GM18517 (cell line): ENCODE results near the gene G6PD.
"Not testable (repeated sequence)": the region's sequence is repeated elsewhere in the genome, so short reads cannot be mapped to it uniquely, and the experiment has no call there.

Experiments used
- ATAC-seq: cut with Tn5 transposase; IDR thresholded peaks from one replicate; pipeline ENCODE4 v1.9.1; 2021; ENCODE audit warnings: mild to moderate bottlenecking, moderate library complexity; ENCODE audit not compliant: unreplicated experiment

Gene G6PD

DNA sequence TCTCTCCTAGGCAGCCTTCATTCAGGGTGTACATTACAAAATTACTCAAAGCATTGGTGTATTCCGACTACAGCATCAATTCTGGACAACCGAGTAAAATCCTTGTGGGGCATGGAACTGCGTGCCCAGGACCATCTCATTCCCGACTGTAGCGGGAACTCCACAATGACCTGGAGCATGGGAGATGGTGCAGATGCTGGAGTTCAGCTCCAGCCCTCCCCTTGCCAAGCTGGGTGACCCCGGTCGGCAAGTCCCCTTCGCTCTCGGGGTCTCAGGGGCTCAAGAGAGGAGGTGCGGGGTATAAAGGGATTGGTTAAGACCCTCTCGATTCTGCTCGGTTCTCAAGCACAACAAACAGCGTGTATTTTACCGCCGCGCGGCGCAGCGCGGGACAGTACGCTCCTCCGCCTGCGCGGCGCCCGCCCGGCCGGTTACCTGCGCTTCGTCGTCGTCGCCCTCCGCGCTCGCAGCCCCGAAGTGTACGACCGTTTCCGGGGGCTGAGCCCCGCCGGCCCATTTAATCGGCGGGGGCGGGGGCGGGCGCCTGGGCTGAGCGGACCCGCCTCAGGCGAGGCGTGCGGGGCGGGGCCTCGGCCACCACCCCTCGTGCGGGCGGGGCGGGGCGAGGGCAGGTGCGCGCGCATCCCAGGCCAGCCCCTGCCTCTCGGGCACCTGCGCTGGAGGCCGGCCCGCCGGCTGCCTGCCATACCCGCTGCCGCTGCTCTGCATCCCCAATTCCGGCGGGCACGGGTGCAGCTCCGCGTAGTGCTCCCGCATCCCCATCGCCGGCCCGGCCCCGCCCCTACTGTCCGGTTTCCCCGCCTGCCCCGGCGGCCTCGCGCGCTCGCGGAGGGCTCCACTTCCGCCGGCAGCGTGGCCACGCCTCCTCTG lies at the start of gene G6PD:
Gene G6PD (minus strand): TSS at position 493 of the 891 bp plus-strand sequence. CDS start 691 bp downstream, outside the sequence.
- peak; percentile 51 for ATAC-seq

DNA sequence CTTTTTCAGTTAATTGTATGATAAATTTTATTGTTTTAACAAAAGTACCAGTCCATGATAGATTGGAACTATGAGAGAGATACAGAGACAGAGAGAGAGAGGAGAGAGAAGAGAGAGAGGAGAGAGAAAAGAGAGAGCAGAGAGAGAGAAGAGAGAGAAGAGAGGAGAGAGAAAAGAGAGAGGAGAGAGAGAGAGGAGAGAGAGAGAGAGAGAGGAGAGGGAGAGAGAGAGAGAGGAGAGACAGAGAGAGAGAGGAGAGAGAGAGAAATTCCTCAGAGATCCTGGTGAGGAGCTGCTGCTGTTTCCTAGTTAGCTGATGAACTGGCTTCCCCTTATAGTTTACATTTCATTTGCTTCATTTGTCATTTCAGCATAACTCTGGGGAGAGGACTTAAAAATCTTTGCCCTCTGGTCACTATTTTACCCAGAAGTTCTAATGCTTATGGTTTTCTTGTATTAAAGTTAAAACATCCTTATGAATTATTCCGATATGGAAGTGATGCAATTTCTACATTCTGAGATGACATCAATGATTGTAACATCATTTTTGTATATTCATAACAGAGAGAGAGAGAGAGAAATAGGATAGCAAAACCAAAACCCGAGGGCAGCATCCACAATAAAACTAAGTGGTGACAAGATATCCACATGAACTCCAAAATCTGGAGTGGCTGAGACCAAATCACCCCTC lies 49.1 kb upstream of the G6PD start:
- ATAC-seq = no peak

DNA sequence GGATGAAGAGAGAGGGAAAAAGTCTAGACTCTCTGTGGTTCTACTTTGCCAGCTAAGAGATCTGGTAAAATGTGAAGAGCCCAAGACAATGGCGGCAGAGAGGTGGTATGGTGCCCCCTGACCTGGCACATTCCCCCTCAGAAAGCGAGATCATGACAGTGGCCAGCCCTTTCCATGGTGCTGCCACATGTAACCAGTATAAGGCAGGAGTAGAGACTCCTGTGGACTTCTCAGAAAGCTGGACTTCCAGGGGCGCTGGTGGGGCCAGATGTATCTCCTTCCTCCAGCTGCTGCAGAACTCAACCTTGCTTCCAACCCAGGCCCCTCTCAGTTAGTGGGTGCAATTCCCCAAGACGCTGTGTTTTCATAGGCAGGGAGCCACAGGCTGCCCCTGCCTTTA lies 47.8 kb upstream of the G6PD start:
- ATAC-seq = no peak

DNA sequence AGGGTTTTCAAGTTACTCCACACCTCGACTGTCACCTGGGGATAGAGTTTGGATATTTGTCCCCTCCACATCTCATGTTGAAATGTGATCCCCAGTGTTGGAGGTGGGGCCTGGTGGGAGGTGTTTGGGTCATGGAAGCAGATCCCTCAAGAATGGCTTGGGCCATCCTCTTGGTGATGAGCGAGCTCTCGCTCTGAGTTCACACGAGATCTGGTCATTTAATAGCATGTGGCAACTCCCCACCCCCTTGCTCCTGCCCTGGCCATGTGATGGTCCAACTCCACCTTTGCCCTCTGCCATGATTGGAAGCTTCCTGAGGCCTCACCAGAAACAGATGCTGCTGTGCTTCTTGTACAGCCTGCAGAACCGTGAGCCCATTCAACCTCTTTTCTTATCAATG lies 46.6 kb upstream of the G6PD start:
- no peak for ATAC-seq

DNA sequence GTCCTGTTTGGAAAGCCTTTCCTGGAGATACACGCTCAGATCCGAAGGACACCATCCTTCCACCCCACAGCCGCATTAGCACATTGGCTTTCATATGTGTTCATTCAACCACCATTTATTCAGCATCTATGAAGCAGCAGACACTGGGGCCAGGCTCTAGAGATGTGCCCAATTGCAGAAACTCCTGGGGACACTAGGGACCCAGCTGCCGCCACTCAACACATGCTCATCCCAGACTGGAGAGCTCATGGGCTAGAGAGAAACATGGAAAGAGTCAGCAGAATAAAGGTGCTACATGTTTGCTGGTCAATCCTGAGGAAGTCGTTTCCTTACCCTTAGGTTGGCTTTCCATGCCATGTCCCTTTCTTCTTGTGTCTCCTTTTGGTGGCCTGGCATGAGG lies 45.9 kb upstream of the G6PD start:
- ATAC-seq = no peak

DNA sequence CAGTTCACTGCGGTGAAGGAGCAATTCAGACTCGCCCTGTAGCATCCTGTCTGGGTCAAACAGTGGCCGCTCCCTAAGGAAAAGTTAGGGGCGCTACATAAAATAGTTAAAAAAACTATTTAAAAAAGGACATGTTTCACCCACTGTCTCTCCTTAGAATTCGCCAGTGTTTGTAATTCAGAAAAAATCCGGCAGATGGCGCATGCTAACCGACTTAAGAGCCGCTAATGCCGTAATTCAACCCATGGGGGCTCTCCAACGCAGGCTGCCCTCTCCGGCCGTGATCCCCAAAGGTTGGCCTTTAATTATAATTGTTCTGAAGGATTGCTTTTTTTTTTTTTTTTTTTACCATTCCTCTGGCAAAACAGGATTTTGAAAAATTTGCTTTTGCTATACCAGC lies 43.8 kb upstream of the G6PD start:
- not testable (repeated sequence) for ATAC-seq

DNA sequence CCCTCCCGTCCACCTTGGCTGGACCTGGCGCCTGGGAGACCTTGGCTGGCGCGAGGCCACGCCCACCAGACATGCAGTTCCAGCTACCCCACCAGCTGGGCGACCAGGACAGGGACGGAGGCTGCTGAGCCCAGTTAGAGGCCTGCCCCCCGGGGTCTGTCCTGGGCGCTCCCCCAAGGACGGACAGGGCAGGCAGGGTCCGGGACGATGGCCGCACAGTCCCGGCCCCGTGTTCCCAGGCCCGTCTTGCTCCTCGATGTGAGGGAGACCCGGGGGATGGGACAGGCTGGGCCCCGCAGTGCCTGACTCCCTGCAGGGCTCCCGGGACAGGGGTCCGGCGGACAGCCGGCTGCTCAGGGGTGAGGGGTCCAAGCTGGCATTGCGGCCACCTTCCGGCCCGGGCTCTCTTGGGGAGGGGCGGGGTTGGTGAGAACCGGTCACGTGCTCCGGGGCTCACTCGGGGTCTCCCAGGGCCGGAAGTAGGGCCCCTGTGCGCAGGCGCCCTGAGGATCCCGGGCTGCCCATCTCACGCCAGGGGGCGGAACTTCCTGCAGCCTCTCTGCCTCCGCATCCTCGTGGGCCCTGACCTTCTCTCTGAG lies 38.0 kb upstream of the G6PD start, which contains the start of gene CTAG1A:
Gene CTAG1A (plus strand): TSS at position 549 of the 599 bp plus-strand sequence. CDS start 74 bp downstream, outside the sequence.
- ATAC-seq = not testable (repeated sequence)

DNA sequence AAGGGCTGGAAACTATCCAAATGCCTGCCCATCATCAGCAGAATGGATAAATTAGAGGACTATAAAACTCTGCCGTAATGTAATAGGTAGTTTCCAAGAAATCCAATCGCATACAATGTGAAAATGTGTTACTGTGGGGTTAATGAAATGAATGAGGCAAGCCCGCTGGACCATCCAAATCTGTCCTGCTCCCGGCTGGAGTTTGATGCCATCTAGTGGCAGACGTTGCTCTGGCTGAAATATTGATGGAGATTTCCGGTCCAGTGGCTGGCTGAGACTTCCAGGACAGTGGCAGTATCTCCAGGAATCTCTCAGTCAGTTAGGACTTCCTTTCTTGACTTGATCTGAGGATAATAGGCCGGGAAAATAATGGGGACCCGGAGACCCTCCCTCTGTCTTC lies 36.3 kb upstream of the G6PD start:
- not testable (repeated sequence) for ATAC-seq

DNA sequence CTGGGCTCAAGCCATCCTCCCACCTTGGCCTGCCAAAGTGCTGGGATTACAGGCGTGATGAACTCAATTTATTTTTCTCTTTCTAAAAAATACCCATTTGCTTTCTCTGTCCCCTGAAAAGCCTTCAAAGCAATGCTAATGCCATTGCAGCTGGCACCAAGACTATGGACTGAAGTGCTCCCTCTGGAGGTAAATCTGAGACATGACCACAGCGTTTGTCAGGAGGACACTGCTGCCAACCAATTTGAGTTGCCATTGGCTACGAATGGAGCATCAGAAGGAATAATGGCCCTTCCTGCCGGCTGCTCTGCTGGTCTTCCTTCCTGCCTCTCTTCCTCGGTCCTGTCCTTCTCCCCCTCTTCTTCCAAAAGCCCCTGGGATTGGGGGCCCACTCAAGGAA lies 28.4 kb upstream of the G6PD start:
- ATAC-seq = not testable (repeated sequence)

DNA sequence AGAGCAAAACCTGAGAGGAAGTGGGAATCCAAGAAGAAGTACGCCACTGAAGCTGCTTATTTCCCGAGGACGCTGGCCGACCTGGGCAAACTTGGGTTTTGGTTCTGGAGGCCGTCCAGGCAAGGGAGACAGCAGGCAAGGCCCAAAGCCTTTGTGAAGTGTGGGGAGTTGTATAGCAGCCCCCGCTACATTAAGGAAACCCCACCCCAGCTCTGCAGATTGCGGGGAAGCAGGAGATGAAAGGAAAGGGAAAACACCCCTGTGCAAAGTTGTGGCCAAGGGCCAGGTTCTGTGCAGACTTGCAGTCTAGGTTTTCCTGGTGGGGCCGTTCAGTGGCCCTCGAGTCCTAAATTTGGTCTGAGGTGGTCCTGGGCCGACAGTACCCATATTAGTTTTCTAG lies 26.4 kb upstream of the G6PD start:
- ATAC-seq = not testable (repeated sequence)

DNA sequence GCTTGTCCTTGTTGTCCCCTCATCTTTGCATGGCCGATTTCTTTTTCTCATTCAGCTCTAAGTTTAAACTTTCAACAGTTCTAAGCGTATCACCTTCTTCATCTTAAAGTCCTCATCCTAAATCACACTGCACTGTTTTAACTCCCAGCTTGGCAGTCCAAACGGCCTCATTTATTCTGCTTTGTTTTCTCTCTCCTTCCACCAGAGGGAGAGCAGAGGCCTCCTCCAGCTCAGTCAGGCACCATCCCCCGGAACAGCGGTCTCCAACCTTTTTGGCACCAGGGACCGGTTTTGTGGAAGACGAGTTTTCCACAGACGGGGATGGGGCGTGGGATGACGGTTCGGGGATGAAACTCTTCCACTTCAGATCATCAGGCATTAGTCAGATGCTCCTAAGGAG lies 23.7 kb upstream of the G6PD start:
- not testable (repeated sequence) for ATAC-seq

DNA sequence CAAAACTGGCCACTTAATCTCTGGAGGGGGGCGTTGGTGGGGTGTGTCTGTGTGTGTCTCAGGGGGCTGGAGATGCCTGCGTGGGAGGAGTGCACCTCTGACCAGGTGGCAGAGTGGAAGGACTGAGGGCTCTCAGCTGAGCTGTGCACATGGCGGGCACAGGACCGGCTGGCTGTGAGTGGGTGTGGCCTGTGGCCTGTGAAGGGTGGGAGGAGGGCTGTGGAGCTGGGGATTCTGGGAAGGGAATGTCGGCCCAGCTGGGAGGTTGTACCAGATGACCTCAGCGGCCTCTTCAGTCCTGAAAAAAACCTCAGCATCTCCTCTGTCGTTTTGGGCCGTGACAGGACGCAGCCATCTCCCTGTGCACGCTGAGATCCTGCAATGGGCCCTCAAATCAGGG lies 15.6 kb upstream of the G6PD start:
- ATAC-seq = not testable (repeated sequence)

DNA sequence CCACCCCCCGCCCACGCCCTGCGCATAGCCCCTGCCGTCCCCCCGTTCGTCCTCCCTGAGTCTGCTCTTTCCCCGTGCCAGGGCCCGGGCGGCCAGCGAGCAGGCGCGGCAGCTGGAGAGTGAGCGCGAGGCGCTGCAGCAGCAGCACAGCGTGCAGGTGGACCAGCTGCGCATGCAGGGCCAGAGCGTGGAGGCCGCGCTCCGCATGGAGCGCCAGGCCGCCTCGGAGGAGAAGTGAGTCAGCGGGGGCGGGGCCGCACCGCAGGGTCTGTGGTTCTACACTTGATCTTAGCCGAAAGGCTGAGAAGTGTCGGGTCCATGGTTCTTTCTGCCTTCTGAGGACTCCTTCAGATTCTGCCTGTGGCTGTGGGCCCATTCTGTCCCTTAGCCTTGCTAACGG lies 13.7 kb upstream of the G6PD start:
- ATAC-seq = not testable (repeated sequence)

DNA sequence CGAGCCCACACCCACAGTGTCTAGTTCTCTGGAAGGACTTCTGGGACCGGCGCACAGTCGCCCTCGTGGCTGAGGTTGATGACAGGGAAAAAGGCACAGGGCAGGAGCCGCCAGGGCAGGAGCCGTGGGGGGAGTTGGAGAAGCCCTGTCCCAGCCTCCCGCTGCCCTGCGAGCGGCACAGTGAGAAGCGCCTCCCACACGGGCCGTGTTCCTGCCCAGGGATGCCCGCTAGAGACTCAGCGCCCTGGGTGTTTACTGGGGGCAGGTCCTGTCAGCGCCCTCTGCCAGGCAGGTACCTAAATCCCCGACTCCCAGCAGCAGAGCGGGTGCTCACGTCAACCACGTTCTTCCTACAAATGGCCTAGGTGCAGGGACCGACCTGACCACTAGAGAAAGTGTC lies 12.2 kb upstream of the G6PD start:
- ATAC-seq = not testable (repeated sequence)

DNA sequence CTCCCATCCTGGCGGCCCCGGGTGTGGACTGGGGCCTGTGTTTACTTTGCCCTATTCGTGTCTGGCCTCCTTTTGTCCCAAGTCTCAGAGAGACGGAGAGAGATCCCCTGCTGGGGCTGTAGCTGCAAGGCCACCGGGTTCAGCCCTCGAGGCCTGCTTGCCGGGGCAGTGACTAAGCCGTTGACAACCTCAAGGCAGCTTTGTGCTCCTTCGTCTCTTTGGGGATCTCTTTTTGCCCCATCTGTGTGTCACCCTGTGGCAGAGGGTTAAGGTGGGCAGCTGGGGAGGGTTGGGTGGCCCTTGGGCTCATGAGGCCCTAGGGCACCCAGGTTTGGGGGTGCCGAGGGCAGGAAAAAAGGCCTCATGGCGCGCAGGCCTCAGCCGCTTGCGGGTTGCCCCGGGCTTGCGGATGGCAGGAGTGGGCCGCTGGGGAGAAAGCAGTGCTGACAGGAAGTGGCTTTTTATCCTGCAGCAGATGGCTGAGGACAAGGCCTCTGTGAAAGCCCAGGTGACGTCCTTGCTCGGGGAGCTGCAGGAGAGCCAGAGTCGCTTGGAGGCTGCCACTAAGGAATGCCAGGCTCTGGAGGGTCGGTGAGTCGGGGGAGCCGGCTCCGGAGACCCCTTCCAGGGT lies 11.5 kb upstream of the G6PD start:
- ATAC-seq = not testable (repeated sequence)

DNA sequence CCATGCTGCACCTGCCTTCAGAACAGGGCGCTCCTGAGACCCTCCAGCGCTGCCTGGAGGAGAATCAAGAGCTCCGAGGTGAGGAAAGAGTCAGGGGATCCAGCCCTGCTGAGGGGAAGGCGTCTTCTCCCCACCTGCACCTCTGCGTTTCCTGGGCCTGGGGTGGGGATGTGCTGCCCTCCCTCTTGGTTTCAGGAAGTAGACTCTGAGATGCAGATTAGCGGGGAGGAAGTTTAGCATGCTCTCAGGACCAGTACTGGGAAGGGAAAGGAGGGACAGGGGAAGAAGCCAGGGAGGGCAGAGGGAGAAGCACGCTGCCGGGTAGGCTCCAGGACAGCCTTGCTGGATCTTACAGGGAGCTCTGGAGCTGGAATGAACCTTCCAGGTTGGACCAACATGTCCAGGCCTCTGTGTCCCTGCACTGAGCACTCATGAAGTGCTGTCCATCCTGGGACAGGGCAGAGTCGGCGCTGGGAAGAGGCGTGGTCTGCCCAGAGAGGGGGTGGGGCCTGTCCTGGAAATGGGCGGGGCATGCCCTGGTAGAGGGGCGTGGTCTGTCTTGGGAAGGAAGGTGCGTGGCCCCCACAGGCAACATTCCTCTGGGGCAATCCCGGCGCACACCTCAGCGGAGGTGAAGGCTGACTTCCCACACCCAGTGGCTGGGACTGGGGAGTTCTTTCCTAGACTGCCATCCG lies 5.6 kb upstream of the G6PD start:
- not testable (repeated sequence) for ATAC-seq

DNA sequence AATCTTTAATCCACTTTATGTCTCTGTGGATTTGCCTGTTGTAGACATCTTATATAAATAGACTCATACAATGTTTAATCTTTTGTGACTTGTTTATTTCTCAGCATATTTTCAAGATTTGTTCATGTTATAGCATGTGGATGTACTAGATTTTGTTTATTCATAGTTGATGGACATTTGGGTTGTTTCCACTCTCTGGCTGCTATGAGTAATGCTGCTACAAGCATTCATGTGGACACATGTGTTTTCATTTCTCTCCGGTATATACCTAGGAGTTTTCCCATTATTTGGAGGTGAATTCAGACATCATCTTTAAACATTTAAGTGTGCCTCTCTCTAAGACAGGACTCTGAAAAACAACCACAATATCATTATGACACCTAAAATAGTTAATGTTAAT lies 3.1 kb upstream of the G6PD start:
- ATAC-seq = no peak

DNA sequence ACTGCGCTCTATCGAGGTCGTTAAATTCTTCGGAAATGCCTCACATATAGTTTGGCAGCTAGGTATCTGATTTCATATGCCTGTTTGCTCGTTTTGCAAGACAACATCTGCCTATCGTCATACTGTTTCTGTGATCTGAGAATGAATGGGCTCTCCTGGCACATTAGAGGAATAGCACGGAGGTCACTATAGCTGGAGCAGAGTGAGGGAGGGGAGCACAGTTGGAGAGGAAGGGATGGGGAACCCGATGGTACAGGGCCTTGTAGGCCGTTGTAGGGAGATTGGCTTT lies 1.3 kb upstream of the G6PD start:
- ATAC-seq = no peak

DNA sequence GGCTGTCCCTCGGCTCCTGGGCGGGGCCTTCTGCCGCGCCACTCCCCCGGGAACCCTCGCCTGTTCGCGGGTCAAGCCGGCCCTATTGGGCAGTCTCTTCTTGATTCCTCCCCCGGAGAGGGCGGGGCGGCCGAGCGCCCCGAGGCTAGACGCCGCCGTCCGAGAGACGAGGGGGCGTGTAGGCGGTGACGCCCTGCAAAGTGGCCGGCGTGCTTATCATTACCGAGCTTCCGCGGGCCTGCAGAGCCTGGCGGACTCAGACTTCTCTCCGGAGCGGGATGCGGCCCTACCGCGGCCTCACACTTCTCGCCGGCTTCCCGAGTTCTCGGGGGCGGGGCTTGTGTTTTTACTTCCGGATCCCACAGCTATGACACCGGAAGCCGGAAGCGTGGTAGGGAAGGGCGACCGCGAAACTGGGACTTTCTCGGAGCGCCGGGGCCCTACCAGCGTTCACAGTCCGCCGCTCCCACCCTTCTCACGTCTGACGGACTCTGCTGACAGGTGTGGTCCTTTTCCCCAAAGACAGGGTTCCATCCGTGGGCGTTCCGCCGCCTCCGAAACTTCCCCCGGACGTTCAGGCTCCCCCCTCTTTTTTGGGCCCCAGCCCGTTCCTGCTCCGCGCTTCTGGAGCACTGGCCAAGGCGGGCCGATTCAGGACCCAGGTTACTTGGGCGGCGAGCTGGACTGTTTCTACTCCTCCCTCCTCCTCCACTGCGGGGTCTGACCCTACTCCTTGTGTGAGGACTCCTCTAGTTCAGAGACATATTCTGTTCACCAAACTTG lies 790 bp upstream of the G6PD start, which contains the start of gene IKBKG:
Gene IKBKG (plus strand): TSS at position 376 of the 783 bp plus-strand sequence. CDS start 4,383 bp downstream, outside the sequence.
- peak; percentile 76 for ATAC-seq
